AG09319 (cell line): ENCODE data around the gene ACSBG1.

Experiments
- DNase-seq: peaks from one replicate; pipeline ENCODE4 v3.0.0-alpha.2; 2010; ENCODE audit warnings: low read depth; ENCODE audit errors: extremely low read depth
- CTCF ChIP-seq: IDR thresholded peaks from 2 replicates; pipeline ENCODE4 v1.5.1; 2011; ENCODE audit warnings: low read depth, mild to moderate bottlenecking, inconsistent platforms, low read length, moderate library complexity

ACSBG1 gene

GRCh38 chr15:78234515-78235040 lies at the start of gene ACSBG1:
Gene ACSBG1 (minus strand): TSS chr15:78234565. CDS start chr15:78234501, 64 bp downstream.
- DNase-seq, result no peak

GRCh38 chr15:78282324-78282723 lies 48.0 kb upstream of the ACSBG1 start:
- TF ChIP-seq CTCF, result no peak
- DNase-seq, result no peak

More at GRCh38 chr15:78234515-78235040, at the start of gene ACSBG1:
- no peak for TF ChIP-seq CTCF

- no peak for DNase-seq
- TF ChIP-seq CTCF, result no peak
Observed at GRCh38 chr15:78280319-78281072, 46.1 kb upstream of the ACSBG1 start.

GRCh38 chr15:78276064-78276943 lies 41.9 kb upstream of the ACSBG1 start:
- no peak for DNase-seq
- no peak for TF ChIP-seq CTCF

- TF ChIP-seq CTCF, result no peak
- no peak for DNase-seq
Observed at GRCh38 chr15:78274994-78275393, 40.6 kb upstream of the ACSBG1 start.

GRCh38 chr15:78272776-78273175 lies 38.4 kb upstream of the ACSBG1 start:
- no peak for TF ChIP-seq CTCF
- no peak for DNase-seq

- DNase-seq, result no peak
- no peak for TF ChIP-seq CTCF
Observed at GRCh38 chr15:78272316-78272715, 38.0 kb upstream of the ACSBG1 start.
